K562 (cell line): ENCODE data around the gene EEFSEC. TPM values are rescaled to one million over a fixed set of nuclear protein-coding genes. Genes with fewer than 3 reads are reported as not detected.

Source experiments
- ATAC-seq: fragments of 200-7000 bp; cut with Tn5 transposase; 3 replicates; pipeline ENCODE4 v1.9.1; 2020; ENCODE audit warnings: moderate library complexity
- BruUV-seq: library from RNA; stranded (reverse); fragments of 400-500 nt; replicated peaks from 2 replicates; lab custom pipeline; 2021; lab: Mats Ljungman, UMichigan
- CTCF ChIA-PET: fragments of 300-600 bp; formaldehyde crosslinking; extraction: SDS; loops from one replicate; lab custom pipeline; 2021; ENCODE audit warnings: low intra/inter-chr PET ratio; lab: Yijun Ruan, JAX
- POLR2A ChIA-PET: fragments of 300-600, 350-650 bp; sonication (Branson Sonifier 250); formaldehyde crosslinking; extraction: SDS; loops from one replicate; lab custom pipeline; 2021; ENCODE audit warnings: antibody characterized with exemption, inconsistent platforms; lab: Yijun Ruan, JAX
- DNase-seq, 4 experiments: peaks; one replicate each; pipeline versions ENCODE4 v3.0.0 to v3.0.0-alpha.2; 2011 to 2018; ENCODE audit warnings: low spot score in 3 of 4, mixed read lengths in 3 of 4; ENCODE audit errors: extremely low read depth in 1 of 4
- FAIRE-seq: peaks from 2 replicates; lab custom pipeline; 2011; peaks lifted over from hg19 to GRCh38; lab: Jason Lieb, UNC
- H2AFZ ChIP-seq: 2 replicates; pipeline ENCODE4 v1.6.0; 2011; ENCODE audit warnings: low read depth, low read length, control low read depth, inconsistent platforms
- H3K27ac ChIP-seq: fragments of 200-600 bp; 3 replicates; pipeline ENCODE4 v1.8.0; 2011; ENCODE audit warnings: low read depth, mild to moderate bottlenecking, control low read depth, inconsistent platforms, low read length, moderate library complexity, mixed read lengths; ENCODE audit errors: extremely low read depth
- H3K27me3 ChIP-seq, 2 experiments: fragments of 300-600 bp in 1 of 2; 2 replicates in 1 of 2; 3 replicates in 1 of 2; pipeline versions ENCODE4 v1.6.0 to v1.8.0; 2011; ENCODE audit warnings: inconsistent platforms in 2 of 2, low read length in 2 of 2, mild to moderate bottlenecking in 1 of 2, mixed read lengths in 1 of 2, moderate library complexity in 1 of 2; ENCODE audit not compliant: control insufficient read depth in 2 of 2, insufficient read depth in 2 of 2
- H3K36me3 ChIP-seq: fragments of 300-600 bp; 3 replicates; pipeline ENCODE4 v1.8.0; 2011; ENCODE audit warnings: mild to moderate bottlenecking, low read length, inconsistent platforms; ENCODE audit not compliant: control insufficient read depth, insufficient read depth
- H3K4me1 ChIP-seq, 2 experiments: fragments of 200-600 bp in 1 of 2; replicated peaks in 1 of 2; 2 replicates in 1 of 2; 3 replicates in 1 of 2; pipeline versions ENCODE4 v1.5.1 to v1.8.0; 2011; ENCODE audit warnings: inconsistent platforms in 2 of 2, low read length in 2 of 2, mild to moderate bottlenecking in 1 of 2, mixed read lengths in 1 of 2, moderate library complexity in 1 of 2; ENCODE audit not compliant: control insufficient read depth in 2 of 2, insufficient read depth in 2 of 2
- H3K4me2 ChIP-seq: 2 replicates; pipeline ENCODE4 v1.6.1; 2011; ENCODE audit warnings: low read length, control low read depth, inconsistent platforms, mixed read lengths; ENCODE audit not compliant: insufficient read depth
- H3K4me3 ChIP-seq: fragments of 200-600 bp; sonication (generic), shearing (Covaris generic); 2 replicates; pipeline ENCODE4 v1.5.1; 2016; ENCODE audit warnings: control low read depth, inconsistent platforms
- H3K79me2 ChIP-seq: fragments of 200-600 bp; 3 replicates; pipeline ENCODE4 v1.8.0; 2011; ENCODE audit warnings: low read length, inconsistent platforms; ENCODE audit not compliant: control insufficient read depth, insufficient read depth
- H3K9ac ChIP-seq, 2 experiments: 2 replicates each; pipeline versions ENCODE4 v1.6.0 to v1.6.1; 2011; ENCODE audit warnings: low read depth in 2 of 2, low read length in 2 of 2, control low read depth in 1 of 2, inconsistent platforms in 1 of 2, mild to moderate bottlenecking in 1 of 2, mixed read lengths in 1 of 2; ENCODE audit not compliant: insufficient read depth in 1 of 2
- H3K9me1 ChIP-seq: one replicate; pipeline ENCODE4 v1.6.0; 2011; ENCODE audit warnings: inconsistent platforms, mild to moderate bottlenecking, low read length, moderate library complexity; ENCODE audit not compliant: control insufficient read depth, insufficient read depth
- H3K9me3 ChIP-seq: replicated peaks from 2 replicates; pipeline ENCODE4 v1.5.1; 2011; ENCODE audit warnings: low read depth, low read length, inconsistent platforms; ENCODE audit not compliant: control insufficient read depth, insufficient read depth
- H4K20me1 ChIP-seq: replicated peaks from 2 replicates; pipeline ENCODE4 v1.6.1; 2011; ENCODE audit warnings: low read length, inconsistent platforms, mixed read lengths; ENCODE audit not compliant: control insufficient read depth, insufficient read depth
- C11orf30 ChIP-seq: fragments of 450-650 bp; IDR thresholded peaks from 2 replicates; pipeline ENCODE4 v1.6.1; 2016; ENCODE audit warnings: low read depth, mild to moderate bottlenecking
- NFE2 ChIP-seq: IDR thresholded peaks from 2 replicates; pipeline ENCODE4 v1.6.1; 2014; ENCODE audit warnings: antibody characterized with exemption, low read depth
- ZEB2 ChIP-seq: fragments of 450-650 bp; IDR thresholded peaks from 2 replicates; pipeline ENCODE4 v1.6.1; 2016
- ZNF316 ChIP-seq: fragments of 450-650 bp; IDR thresholded peaks from 2 replicates; pipeline ENCODE4 v1.6.1; 2016
- WGBS: fragments of 100-300 bp; shearing (Covaris generic); methylation state at CpG from one replicate; pipeline ENCODE4 v1.1.6; 2016; ENCODE audit warnings: low coverage, mixed read lengths; ENCODE audit not compliant: insufficient coverage; ENCODE audit errors: missing lambda C conversion rate; 5-methylcytosine and 5-hydroxymethylcytosine counted together
- in situ Hi-C: fragments of 300-500 bp; cut with MboI; formaldehyde crosslinking; loops from 4 replicates; pipeline ENCODE4 v1.15.0; 2018; ENCODE audit warnings: inconsistent platforms, mixed read lengths
- intact Hi-C: fragments of 100-400 bp; cut with micrococcal nuclease; formaldehyde crosslinking; loops from 2 replicates; pipeline ENCODE4 v1.14.2; 2022
- polyA plus RNA-seq, 8 experiments: library from polyadenylated mRNA; depleted of rRNA in 4 of 8; stranded (reverse) in 5 of 8; unstranded in 3 of 8; fragments of >200 nt; fragmentation: Nextera tagmentation in 2 of 8; fragmentation: Illumina TruSeq in 1 of 8; extraction: Ambion mirVana in 2 of 8; extraction: Trizol in 1 of 8; gene quantifications; 2 replicates each; pipeline versions ENCODE4 v1.2.1 to v1.2.3, GENCODE V29; 2011 to 2014; ENCODE audit warnings: inconsistent platforms in 1 of 8, missing spikeins in 1 of 8
- total RNA-seq, 7 experiments: library from RNA; depleted of rRNA in 6 of 7; stranded (reverse); fragments of >200 nt in 6 of 7; fragmentation: Illumina TruSeq in 2 of 7; extraction: Trizol in 2 of 7; gene quantifications; 2 replicates each; pipeline versions ENCODE4 v1.2.1 to v1.2.3, GENCODE V29; 2011 to 2021; ENCODE audit warnings: low replicate concordance in 1 of 7
- TF ChIP-seq, protein P1 (sequence below): IDR thresholded peaks from 2 replicates; pipeline ENCODE4 v1.6.1; 2014; ENCODE audit warnings: antibody characterized with exemption
- TF ChIP-seq, protein P2 (sequence below): fragments of 250-450 bp; sonication (Bioruptor Pico); IDR thresholded peaks from 2 replicates; pipeline ENCODE4 v1.5.0; 2022; ENCODE audit warnings: mild to moderate bottlenecking

Gene EEFSEC
- total and polyA plus RNA-seq, 9 of the 15 experiments (the other 6 are each of a cell fraction or from before 2014, with no cell fraction given), result 0.35 to 11.8 (median 7.7) TPM

DNA sequence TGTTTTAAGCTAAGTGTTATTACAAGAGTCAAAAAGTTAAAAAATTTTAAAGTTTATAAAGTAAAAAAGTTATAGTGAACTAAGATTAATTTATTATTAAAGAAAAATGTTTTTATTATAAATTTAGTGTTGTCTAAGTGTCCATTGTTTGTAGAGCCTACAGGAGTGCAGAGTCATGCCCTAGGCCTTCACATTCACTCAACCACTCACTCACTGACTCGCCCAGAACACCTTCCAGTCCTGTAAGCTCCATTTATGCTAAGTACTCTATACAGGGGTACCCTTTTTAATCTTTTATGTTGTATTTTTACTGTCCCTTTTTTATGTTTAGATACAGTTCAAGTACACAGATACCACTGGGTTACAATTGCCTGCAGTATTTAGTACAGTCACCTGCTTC lies 37.2 kb downstream of the EEFSEC start:
- POLR2A ChIA-PET, result interaction anchor here (0.6 to 1.0 kb wide), 3 partner anchors 10 to 294 kb away, joined by 3 to 4 read pairs (median 4); no protein-coding TSS in a partner anchor

More for the DNA sequence above, 37.2 kb downstream of the EEFSEC start:
- Histone ChIP-seq H3K36me3 (peaks cover under 1% of the 10 kb centered on the region; the same call in 1 of the 3 replicates), H3K4me2 (no peak overlapping the region), H3K4me1 (peaks cover 0 to 24% of the 10 kb centered on the region in 2 experiments; a peak in 3 of 5 replicates), H2AFZ (no peak overlapping the region), H3K9me1 (peaks cover 3% of the 10 kb centered on the region), H3K4me3 (no peak overlapping the region), H3K27ac (no peak overlapping the region), H3K79me2 (peaks cover 3% of the 10 kb centered on the region; the same call in 1 of the 3 replicates), H4K20me1 (no peaks in the 10 kb centered on the region), H3K9me3 (no peaks in the 10 kb centered on the region), H3K9ac (no peak overlapping the region), H3K27me3 (no peaks in the 10 kb centered on the region)
- no TSS peak for BruUV-seq
- in situ Hi-C loops (no loop called here), intact Hi-C loops (no loop called here)
- TF ChIP-seq NFE2, result peak; percentile 60
- TF ChIP-seq C11orf30, result peak; percentile 50; the same call in 1 of the 2 replicates
- TF ChIP-seq ZEB2, result no peak
- TF ChIP-seq ZNF316, result peak; percentile 8; the same call in 1 of the 2 replicates
- TF ChIP-seq, protein P1, sequence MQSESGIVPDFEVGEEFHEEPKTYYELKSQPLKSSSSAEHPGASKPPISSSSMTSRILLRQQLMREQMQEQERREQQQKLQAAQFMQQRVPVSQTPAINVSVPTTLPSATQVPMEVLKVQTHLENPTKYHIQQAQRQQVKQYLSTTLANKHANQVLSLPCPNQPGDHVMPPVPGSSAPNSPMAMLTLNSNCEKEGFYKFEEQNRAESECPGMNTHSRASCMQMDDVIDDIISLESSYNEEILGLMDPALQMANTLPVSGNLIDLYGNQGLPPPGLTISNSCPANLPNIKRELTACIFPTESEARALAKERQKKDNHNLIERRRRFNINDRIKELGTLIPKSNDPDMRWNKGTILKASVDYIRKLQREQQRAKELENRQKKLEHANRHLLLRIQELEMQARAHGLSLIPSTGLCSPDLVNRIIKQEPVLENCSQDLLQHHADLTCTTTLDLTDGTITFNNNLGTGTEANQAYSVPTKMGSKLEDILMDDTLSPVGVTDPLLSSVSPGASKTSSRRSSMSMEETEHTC, result no peak
- TF ChIP-seq, protein P2, sequence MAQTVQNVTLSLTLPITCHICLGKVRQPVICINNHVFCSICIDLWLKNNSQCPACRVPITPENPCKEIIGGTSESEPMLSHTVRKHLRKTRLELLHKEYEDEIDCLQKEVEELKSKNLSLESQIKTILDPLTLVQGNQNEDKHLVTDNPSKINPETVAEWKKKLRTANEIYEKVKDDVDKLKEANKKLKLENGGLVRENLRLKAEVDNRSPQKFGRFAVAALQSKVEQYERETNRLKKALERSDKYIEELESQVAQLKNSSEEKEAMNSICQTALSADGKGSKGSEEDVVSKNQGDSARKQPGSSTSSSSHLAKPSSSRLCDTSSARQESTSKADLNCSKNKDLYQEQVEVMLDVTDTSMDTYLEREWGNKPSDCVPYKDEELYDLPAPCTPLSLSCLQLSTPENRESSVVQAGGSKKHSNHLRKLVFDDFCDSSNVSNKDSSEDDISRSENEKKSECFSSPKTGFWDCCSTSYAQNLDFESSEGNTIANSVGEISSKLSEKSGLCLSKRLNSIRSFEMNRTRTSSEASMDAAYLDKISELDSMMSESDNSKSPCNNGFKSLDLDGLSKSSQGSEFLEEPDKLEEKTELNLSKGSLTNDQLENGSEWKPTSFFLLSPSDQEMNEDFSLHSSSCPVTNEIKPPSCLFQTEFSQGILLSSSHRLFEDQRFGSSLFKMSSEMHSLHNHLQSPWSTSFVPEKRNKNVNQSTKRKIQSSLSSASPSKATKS (CRISPR knock-in tag), result no peak
- no peak for FAIRE-seq
- ATAC-seq, result peak; percentile 78
- peak in 2 of 4 experiments; percentile 15 to 32 for DNase-seq
- CTCF ChIA-PET, result no interaction called here
- WGBS, result 0% methylated on average over 1 of the region's 1 CpG
